ENCODE measurements around the gene MED12L.
"Not testable (repeated sequence)": the region's sequence is repeated elsewhere in the genome, so short reads cannot be mapped to it uniquely, and the experiment has no call there.

MED12L gene

DNA sequence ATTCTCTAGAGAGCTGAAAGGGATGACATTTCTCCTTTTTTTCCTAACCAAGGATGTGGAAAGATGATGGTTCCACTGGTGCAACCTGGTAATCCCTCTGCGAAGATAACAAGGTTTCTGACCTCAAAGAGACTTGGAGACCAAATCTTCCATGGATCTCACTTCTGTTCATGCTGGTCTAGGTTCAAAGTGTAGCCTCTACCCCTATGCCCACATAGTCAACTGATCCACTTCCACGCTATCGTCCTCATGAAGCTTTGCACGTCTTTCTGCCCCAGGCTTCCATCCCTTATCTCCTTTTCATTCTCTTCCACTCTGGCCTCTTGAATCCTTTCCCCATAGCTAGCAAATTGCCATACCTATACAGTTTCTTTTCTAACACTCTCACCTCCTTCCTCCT is 8.8 kb upstream of the MED12L start:
- no peak for TF ChIP-seq CTCF (IDR thresholded peaks at IDR 0.05; ENCODE audit: low read depth, low read length)
- no peak for DNase-seq (ENCODE audit: low read depth, low spot score)
- no peak overlapping the region for H3K4me3 ChIP-seq (ENCODE audit: low read depth, low read length)
- in situ Hi-C loops (cut with HindIII; ENCODE audit: low sequenced_read_pairs), result no loop called here

GRCh38 chr3:151081082-151081481 is 4.4 kb upstream of the MED12L start:
- in situ Hi-C loops (cut with HindIII; ENCODE audit: low sequenced_read_pairs); H3K4me3 ChIP-seq (ENCODE audit: low read depth, low read length); DNase-seq (ENCODE audit: low read depth, low spot score): not testable (repeated sequence)

- in situ Hi-C loops (cut with HindIII; ENCODE audit: low sequenced_read_pairs), result no loop called here
- no peak for DNase-seq (ENCODE audit: low read depth, low spot score)
- no peak overlapping the region for H3K4me3 ChIP-seq (ENCODE audit: low read depth, low read length)
- TF ChIP-seq CTCF (IDR thresholded peaks at IDR 0.05; ENCODE audit: low read depth, low read length), result no peak
These were observed 2.3 kb upstream of the MED12L start for GRCh38 chr3:151082880-151083838.

DNA sequence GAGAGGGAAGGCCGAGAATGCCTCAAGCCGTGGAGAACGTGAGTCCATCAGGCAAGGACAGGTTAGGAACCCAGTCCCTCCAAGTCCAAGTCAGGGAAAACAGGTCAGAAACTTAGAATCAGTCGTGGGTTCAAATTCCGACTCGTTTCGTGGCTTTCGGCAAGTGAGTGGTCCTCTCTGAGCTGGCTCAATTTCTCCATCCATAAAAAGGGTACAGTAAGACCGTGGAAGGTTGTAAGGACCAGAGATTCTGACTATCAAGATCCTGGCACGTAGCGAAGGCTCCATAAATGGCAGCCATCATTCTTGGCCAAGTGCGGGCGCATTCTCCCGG is 604 bp upstream of the MED12L start:
- no peak for DNase-seq (ENCODE audit: low read depth, low spot score)
- in situ Hi-C loops (cut with HindIII; ENCODE audit: low sequenced_read_pairs), result no loop called here
- TF ChIP-seq CTCF (IDR thresholded peaks at IDR 0.05; ENCODE audit: low read depth, low read length), result no peak
- H3K4me3 ChIP-seq (ENCODE audit: low read depth, low read length), result peak overlapping the region; percentile 56

- in situ Hi-C loops (cut with HindIII; ENCODE audit: low sequenced_read_pairs), result no loop called here
- DNase-seq (ENCODE audit: low read depth, low spot score), result no peak
- peak overlapping the region; percentile 56 for H3K4me3 ChIP-seq (ENCODE audit: low read depth, low read length)
- no peak for TF ChIP-seq CTCF (IDR thresholded peaks at IDR 0.05; ENCODE audit: low read depth, low read length)
These were observed 522 bp downstream of the MED12L start for GRCh38 chr3:151085889-151086483.

GRCh38 chr3:151086484-151087456 is 1.3 kb downstream of the MED12L start:
- H3K4me3 ChIP-seq (ENCODE audit: low read depth, low read length), result peak overlapping the region; percentile 56
- in situ Hi-C loops (cut with HindIII; ENCODE audit: low sequenced_read_pairs), result no loop called here
- peak; percentile 76 for TF ChIP-seq CTCF (IDR thresholded peaks at IDR 0.05; ENCODE audit: low read depth, low read length)
- peak; percentile 91 for DNase-seq (ENCODE audit: low read depth, low spot score)

Data from astrocyte of the spinal cord (primary cell).